ENCODE data around the gene NIPAL3.
"Not testable (repeated sequence)": the region's sequence is repeated elsewhere in the genome, so short reads cannot be mapped to it uniquely, and the experiment has no call there.

Gene NIPAL3

DNA sequence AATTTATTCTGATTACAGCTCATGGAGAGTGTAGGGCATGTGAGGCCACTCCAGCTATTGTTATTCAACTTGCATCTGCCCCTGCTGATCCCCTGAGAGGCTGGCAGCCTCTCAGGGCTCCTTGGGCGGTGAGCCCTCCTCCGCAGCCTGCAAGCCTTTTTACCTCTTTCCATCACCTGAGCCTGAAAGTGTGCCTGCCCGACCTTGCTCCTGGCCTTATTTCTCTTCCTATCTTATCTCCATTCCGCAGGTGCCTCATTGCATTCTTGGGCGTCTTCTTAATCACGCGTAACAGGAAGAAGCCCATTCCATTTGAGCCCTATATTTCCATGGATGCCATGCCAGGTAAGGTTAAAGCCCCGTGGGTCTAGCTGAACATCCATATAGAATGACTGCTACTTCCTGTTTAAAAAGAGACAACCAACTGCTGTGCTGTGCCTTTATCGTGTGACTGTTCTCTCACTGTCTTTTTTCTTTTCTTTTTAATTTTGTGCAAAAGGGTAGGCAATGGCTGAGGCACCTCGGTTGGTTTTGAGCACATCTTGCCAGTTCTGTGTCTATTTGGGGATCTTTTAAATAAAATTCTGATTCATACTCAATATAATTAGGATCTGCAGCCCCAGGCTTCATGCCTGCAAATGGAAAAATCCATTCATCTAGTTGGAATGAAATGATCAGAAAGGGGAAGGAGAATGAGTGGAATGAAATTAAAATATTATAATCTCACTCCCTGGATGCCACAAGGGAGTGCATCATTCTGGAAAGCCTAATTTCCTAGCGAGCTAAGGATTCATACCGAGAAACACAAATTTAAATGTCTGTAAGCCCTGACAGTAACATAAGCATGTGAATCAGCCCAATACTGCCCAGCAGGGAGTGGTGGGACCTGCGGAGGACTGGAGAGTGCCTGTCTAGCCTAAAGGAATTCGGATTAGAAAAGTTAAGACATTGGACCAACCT, 48.5 kb downstream of the NIPAL3 start:
- peak; percentile 57 to 91 (median 84) for DNase-seq

DNA sequence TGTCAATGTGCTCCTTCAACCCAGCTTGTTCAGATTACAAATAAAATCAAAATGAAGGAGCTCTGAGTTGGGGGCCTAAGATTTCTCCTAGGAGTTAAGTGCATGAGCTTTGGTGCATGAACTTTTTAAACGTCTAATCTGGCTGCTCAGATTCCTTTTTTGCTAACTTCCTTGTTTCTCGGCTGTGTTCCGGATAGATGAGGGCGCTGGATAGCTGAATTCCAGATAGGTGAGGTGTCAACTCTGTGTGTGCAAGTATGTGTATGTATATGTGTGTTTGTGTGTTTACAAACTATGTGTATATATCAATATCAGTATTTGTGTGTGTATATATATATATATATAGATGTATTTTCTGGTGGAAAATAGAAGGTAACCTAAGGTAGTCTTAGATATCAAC, 49.5 kb downstream of the NIPAL3 start:
- DNase-seq: no peak

DNA sequence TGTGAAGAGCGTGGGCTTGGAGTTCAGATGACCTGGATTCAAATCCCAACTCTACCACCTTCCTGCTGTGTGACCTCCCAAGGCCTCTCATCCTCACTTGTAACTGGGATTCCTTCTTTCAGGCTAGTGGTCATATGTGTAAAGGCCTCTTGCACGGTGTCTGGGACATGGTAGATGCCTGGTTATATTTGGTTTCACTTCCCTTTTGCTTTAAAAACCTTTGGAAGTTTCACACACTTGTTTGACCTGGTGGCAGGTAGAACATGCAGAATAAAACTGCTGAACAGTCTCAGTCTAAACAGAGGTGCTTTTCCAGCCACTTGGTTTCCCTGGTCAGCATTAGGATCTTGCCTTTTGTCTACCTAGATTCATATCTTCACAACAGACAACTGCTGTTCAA, 50.0 kb downstream of the NIPAL3 start:
- DNase-seq: no peak

DNA sequence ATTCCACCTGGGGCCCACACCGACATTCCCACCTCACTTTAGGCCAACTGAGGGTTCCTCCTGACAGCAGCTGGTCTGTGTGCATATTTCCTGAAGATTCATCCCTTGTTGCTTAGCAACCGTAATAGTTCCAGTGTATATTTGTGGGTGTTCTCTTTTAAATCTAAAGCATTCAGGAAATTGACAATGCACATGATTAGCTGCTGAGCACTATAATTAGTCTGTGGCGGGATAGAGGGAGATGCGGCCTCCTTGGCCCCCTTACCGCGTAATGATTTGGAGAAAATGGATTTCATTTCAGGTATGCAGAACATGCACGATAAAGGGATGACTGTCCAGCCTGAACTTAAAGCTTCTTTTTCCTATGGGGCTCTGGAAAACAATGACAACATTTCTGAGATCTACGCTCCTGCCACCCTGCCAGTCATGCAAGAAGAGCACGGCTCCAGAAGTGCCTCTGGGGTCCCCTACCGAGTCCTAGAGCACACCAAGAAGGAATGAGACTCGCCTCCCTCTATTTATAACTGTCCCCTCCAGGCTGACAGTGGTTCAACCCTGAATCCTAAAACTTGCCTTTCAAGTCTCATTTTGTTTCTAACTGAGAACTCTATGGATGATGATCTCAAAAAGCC, 53.2 kb downstream of the NIPAL3 start:
- peak in 2 of 3 experiments; percentile 24 to 76 for DNase-seq

DNA sequence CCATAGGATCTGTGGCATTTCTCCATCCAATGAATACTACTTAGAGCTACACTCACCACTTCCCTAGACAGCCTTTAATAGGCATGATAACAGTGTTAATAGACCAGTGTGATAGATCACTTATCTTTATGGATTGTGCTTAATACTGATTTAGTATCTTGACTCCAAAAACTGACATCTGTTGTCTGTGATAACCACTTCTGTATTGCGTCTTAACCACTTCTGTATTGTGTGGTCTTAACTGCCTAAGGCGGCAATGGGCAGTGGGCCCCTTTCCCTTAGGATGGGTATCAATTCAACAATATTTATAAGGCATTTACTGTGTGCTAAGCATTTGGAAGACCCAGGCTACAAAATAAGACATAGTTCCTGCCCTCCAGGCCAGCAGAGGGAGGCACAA, 55.0 kb downstream of the NIPAL3 start:
- DNase-seq: no peak

DNA sequence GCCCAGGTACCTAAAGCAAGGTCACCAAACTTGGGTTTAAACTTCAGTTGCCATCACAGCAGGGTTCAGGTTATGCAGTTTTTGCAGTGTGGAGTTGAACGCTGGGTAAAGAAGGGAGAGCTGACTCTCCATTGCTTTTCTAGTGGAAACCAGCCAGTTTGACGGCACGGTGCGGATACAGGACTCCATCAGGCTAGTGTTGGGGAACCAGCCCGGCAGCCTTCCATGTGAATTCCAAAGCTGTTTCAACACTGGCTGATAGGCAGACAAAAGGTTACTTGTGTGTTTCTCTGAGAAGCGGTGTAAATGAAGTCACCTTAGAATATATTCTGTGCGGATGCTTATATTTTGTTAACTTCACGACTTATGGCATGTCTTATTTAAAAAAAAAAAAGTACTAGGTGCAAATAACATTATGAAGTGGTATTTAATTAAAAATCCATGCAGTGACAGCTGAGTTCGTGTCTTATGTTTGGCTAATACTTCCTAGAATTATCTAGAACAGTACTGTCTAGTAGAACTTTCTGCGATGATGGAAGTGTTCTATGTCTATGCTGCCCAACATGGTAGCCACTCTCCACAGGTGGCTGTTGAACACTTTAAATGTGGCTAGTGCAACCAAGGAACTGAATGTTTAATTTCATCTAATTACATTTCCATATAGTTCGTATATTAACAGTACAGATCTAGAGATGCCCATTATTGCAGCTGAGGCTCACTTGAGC, 57.1 kb downstream of the NIPAL3 start:
- no peak for DNase-seq

DNA sequence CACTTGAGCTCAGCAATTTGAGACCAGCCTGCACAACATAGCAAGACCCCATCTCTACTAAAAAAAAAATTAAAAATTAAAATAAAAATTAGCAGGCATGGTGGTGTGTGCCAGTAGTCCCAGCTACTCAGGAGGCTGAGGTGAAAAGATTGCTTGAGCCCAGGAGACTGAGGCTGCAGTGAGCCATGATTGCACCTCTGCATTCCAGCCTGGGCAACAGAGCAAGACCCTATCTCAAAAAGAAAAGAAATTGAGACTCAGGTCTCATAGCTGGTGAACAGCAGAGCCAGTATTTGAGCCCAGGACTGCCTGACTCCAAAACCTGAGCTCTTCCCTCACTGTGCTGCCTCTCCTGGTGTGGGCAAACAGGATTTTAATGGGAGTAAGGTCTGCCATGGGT, 58.6 kb downstream of the NIPAL3 start:
- DNase-seq: no peak

DNA sequence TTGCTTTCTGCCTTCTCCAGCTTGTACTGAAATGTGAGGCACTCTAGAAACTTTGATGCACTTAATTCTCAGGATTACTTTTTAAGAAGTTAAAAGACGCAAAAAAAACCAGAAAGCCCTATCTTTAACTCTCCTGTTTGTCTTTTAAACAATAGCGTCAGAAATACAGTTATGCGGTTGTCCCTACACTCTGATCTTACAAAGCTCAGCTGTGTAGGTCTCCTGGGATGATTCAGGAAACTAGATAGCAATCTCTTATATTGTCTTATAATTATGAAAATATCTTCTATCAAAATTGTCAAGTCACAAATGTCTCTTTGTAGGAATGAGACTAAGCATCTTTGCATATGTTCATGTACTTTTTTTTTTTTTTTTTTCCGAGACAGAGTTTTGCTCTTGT, 60.1 kb downstream of the NIPAL3 start:
- DNase-seq: no peak

DNA sequence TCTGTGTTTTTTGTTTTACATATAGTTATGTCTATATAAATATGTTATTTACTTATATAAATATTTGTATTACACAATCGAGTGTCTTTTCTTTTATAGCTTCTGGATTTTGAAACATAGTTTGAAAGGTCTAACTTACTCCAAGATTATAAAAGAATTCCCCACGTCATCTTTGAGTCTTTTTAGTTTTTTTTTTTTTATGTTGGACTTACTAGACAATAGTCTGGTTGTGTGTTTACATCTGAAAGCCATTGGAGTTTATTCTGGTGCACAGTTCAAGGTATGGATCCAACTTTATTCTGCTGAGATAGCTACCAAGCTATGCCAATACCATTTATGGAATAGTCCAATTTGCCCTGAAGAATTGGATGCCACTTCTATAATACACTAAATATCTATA, 61.0 kb downstream of the NIPAL3 start:
- no peak for DNase-seq

DNA sequence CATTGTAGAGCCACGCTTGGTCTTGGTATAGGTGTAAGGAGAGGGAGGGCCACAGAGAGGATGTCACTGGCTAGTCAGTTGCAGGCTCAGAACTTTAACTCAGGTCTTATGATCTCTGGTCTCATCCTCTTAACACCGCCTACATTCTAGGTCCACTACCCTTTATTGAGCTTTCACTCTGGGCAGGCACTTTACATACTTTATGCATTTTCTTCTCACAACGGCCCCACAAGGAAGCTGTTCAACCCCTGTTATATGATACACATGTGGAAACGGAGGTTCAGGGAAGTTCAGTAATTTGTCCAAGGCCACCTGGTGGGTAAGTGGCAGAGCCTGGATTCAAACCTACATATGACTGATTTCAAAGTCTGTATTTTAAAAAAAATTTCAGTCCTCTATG, 61.7 kb downstream of the NIPAL3 start:
- no peak for DNase-seq

DNA sequence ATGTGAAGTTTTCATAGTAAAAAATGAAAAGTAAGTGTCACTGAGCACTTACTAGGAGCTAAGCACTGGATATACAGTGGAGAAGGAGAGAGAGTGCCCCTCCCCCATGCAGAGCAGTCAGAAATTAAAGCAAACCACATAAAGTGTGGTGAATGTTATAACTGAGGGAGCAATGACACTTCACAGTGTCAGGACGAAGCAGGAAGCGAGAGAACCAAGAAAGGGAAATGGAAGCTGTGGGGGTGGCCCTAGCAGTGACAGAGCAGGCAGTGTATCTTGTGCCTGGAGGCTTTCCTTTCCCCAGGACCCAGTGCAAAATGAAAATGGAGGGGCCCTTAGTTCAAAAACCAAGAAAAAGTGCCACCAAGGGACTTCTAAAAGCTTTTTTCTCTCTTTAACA, 65.5 kb downstream of the NIPAL3 start:
- no peak for DNase-seq

DNA sequence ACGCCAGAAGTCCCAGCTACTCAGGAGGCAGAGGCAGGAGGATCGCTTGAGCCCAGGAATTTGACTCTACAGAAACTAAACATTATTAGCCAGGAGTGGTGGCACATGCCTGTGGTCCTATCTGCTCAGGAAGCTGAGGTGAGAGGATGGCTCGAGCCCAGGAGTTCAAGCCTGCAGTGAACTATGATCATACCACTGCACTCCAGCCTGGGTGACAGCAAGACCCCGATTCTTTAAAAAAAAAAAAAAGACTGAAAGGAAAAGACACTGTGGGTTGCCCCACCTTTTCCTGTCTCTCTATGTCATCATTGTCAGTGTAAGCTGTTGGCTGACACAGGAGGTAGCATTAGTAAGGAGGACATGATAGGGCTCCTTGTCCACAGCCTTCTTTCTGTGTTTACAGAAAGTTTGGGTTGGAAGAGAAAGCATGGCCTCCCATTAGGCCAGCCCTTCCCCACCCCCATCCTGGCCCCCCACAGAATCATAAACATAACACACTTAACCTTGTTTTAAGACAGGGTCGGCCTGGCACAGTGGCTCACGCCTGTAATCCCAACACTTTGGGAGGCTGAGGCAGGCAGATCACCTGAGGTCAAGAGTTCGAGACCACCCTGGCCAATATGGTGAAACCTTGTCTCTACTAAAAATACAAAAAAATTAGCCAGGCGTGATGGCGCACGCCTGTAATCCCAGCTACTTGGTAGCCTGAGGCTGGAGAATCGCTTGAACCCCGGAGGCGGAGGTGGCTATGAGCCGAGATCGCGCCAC, 66.4 kb downstream of the NIPAL3 start:
- DNase-seq: no peak

DNA sequence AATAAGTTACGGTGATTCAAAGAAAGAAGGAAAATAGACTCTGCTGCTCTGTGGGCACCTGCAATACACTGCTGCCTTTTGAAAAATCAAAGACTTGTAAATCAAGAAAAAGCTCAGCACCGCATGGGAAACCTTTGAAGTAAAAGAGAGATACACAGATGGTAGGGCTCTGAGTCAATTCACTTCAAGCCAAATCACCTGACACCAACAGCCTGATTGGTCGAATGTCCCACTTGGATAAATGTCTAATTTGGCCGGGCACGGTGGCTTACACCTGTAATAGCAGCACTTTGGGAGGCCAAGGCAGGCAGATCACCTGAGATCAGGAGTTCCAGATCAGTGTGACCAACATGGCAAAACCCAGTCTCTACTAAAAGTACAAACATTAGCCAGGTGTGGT, 67.8 kb downstream of the NIPAL3 start:
- no peak for DNase-seq

DNA sequence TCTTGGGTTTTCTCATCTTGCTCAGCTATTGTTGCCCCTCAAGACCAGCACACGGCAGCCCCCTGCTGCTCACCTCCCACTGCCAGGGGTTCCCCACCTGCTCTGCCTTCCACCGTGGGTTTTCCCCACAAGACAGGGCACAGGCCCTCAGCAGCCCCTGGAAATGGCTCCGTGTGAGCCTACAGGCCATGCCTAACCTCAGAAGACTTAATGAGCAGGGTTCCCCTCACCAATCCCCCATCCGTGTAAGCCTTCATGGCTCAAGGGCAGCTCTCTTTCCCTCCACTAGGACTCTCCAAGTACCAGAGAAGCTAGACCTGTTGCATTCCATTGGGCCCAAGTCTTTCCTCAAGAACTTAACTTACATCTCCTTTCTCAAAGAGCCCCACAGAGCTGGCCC, 68.6 kb downstream of the NIPAL3 start:
- no peak for DNase-seq

DNA sequence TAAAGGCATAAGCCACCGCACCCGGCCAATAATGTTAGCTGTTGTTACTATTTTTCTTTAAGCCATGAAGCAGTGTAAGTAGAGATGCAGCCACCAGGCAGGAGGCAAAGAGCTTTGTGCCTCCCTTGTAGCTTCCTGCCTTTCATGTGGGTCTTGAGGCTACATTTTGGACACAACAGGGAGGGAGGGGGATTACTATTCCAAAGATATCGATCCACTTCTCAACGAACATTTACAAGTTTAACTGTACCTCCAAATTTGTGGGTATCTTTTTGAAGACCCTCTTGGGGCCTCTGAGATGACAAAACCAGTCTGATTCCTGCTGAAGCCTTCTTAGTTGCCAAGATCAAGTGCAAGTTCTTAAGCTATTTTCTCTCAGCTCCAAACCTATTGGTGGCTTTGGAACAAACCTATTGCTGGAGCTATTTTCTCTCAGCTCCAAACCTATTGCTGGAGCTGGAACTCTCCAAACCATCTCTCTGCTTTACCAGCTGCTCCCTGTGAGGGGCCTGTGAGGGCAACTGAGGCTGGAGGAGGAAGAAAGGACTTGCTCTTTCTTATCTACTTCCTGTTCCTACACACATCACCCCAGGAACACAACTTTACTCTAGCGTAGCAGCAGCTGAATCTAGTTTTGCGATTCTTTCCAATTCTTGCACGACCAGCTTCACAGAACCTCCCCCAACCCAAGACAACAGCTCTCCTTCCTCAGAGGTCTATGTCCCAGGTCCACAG, 70.9 kb downstream of the NIPAL3 start:
- DNase-seq: no peak

DNA sequence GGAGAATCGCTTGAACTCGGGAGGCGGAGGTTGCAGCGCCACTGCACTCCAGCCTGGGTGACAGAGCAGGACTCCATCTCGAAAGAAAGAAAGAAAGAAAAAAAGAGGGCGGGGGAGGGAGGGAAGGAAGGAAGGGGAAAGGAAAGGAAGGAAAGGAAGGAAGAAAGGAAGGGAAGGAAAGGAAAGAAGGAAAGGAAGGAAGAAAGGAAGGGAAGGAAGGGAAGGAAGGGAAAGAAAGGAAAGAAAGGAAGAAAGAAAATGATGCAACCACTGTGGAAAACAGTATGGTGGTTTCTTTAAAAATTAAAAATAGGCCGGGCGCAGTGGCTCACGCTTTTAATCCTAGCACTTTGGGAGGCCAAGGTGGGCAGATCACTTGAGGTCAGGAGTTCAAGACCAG, 71.9 kb downstream of the NIPAL3 start:
- no peak for DNase-seq

DNA sequence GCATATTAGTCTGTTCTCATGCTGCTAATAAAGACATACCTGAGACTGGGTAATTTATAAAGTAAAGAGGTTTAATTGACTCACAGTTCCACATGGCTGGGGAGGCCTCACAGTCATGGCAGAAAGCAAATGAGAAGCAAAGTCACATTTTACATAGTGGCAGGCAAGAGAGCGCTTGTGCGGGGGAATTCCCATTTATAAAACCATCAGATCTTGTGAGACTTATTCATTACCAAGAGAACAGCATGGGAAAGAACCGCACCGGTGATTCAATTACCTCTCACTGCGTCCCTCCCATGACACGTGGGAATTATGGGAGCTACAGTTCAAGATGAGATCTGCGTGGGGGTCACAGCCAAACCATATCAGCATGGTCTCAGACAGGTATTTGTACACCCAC, 72.6 kb downstream of the NIPAL3 start:
- not testable (repeated sequence) for DNase-seq

DNA sequence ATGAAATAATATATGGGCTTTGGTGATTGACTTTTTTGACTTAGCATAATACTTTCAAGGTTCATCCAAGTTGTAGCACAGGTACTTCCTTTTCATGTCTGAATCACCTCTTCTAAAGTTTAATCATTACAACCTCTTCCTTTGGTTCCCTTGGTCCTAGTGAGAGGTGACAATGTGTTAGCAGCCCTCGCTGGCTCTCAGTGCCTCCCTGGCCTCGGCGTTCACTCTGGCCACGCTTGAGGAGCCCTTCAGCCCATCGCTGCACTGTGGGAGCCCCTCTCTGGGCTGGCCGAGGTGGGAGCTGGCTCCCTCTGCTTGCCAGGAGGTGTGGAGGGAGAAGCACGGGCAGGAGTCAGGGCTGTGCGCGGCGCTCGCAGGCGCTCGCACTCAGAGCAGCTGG, 74.1 kb downstream of the NIPAL3 start:
- DNase-seq: no peak

DNA sequence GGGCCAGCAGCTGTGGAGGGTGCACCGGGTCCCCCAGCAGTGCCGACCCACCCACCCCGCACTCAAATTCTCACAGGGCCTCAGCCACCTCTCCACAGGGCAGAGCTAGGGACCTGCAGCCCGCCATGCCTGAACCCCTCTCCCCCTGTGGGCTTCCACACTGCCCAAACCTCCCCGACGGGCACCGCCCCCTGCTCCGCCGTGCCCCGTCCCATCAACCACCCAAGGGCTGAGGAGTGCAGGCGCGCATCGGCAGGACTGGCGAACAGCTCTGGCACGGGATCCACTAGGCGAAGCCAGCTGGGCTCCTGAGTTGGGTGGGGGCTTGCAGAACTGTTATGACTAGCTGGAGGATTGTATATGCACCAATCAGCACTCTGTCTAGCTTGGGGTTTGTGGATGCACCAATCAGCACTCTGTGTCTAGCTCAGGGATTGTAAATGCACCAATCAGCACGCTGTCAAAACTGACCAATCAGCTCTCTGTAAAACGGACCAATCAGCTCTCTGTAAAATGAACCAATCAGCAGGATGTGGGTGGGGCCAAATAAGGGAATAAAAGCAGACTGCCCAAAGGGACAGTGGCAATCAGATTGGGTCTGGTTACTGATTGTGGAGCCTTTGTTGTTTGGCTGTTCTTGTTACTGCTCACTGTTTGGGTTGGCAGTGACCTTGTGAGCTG, 74.6 kb downstream of the NIPAL3 start:
- DNase-seq: no peak

DNA sequence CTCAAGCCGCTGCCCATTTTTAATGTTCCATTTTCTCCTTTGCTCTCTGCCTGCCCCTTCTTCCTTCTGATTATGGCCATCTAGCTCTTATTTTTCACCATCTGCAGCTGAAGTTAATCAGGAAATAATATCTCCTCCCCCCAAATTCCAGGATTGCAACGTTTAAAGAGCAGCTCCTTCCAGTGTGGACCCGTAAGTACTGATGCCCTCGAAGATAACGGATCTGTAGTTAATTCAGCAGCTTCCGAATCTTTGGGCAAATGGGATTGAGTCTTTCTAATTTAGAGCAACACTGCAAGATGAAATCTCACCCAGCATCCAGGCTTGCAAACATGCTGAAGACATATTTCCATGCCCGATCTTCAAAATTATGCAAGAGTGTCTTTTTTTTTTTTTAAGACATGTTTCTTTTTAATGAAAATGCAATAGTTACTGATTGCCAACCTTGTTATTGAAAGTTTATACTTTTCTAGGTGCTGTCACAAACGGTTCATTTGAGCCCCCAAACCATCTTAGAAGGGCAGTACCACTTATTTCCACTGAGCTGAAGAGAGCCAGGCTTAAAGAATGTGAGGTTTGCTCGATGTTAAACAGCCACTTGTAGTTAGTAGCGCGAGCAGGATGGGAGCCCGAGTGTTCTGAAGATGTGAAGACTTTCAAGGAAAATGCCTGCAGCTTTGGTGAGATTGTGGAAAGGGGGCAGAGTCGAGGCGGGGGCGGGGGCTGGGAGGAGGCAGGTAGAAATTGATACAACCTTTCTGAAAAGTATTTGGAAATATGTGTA, 76.2 kb downstream of the NIPAL3 start:
- DNase-seq: no peak

DNA sequence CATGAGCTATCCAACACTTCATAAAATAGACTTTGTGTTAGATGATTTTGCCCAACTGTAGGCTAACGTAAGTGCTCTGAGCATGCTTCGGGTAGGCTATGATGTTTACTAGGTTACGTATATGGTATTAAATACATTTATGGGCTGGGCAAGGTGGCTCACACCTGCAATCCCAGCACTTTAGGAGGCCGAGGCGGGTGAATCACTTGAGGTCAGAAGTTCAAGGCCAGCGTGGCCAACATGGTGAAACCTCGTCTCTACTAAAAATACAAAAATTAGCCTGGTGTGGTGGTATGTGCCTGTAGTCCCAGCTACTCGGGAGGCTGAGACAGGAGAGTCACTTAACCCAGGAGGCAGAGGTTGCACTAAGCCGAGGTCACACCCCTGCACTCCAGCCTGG, 77.3 kb downstream of the NIPAL3 start:
- DNase-seq: not testable (repeated sequence)
